HEK293 (cell line): ENCODE measurements around the gene ERAL1.

Experiments
- BCL11B ChIP-seq: fragments of 450-650 bp; formaldehyde crosslinking; IDR thresholded peaks from 2 replicates; pipeline ENCODE4 v1.5.1; 2016; ENCODE audit warnings: low read depth, missing biosample characterization, missing genetic modification characterization
- BCL6B ChIP-seq: fragments of 450-650 bp; formaldehyde crosslinking; IDR thresholded peaks from 2 replicates; pipeline ENCODE4 v1.5.1; 2017; ENCODE audit warnings: missing biosample characterization, missing genetic modification characterization
- ELK4 ChIP-seq: IDR thresholded peaks from 2 replicates; pipeline ENCODE4 v1.6.1; 2011; ENCODE audit warnings: mild to moderate bottlenecking, low read depth, low read length, borderline replicate concordance
- IKZF3 ChIP-seq: fragments of 450-650 bp; IDR thresholded peaks from 2 replicates; pipeline ENCODE4 v1.5.0; 2018; ENCODE audit warnings: missing biosample characterization, mild to moderate bottlenecking, missing genetic modification characterization, moderate library complexity
- KLF10 ChIP-seq: fragments of 450-650 bp; IDR thresholded peaks from 2 replicates; pipeline ENCODE4 v1.5.1; 2018; ENCODE audit warnings: missing biosample characterization, mild to moderate bottlenecking, missing genetic modification characterization
- KLF8 ChIP-seq: fragments of 450-650 bp; formaldehyde crosslinking; IDR thresholded peaks from 2 replicates; pipeline ENCODE4 v1.5.1; 2016; ENCODE audit warnings: missing biosample characterization, missing genetic modification characterization
- SP3 ChIP-seq: fragments of 450-650 bp; formaldehyde crosslinking; IDR thresholded peaks from 2 replicates; pipeline ENCODE4 v1.5.1; 2016; ENCODE audit warnings: missing biosample characterization, missing genetic modification characterization
- ZBTB1 ChIP-seq: fragments of 450-650 bp; formaldehyde crosslinking; IDR thresholded peaks from 2 replicates; pipeline ENCODE4 v1.5.1; 2016; ENCODE audit warnings: missing biosample characterization, missing genetic modification characterization
- ZBTB10 ChIP-seq: fragments of 450-650 bp; formaldehyde crosslinking; IDR thresholded peaks from 2 replicates; pipeline ENCODE4 v1.5.1; 2016; ENCODE audit warnings: missing biosample characterization, missing genetic modification characterization
- ZBTB11 ChIP-seq: fragments of 450-650 bp; formaldehyde crosslinking; conservative IDR thresholded peaks from 2 replicates; pipeline ENCODE4 v1.5.1; 2016; ENCODE audit warnings: low read depth, missing biosample characterization, missing genetic modification characterization
- ZBTB7A ChIP-seq: fragments of 450-650 bp; formaldehyde crosslinking; IDR thresholded peaks from 2 replicates; pipeline ENCODE4 v1.5.1; 2016; ENCODE audit warnings: low read depth, missing biosample characterization, missing genetic modification characterization
- ZNF10 ChIP-seq: fragments of 450-650 bp; formaldehyde crosslinking; IDR thresholded peaks from 2 replicates; pipeline ENCODE4 v1.5.1; 2017; ENCODE audit warnings: missing biosample characterization, missing genetic modification characterization
- ZNF148 ChIP-seq: fragments of 450-650 bp; formaldehyde crosslinking; IDR thresholded peaks from 2 replicates; pipeline ENCODE4 v1.5.0; 2017; ENCODE audit warnings: missing biosample characterization, missing genetic modification characterization, borderline replicate concordance
- ZNF184 ChIP-seq: fragments of 450-650 bp; IDR thresholded peaks from 2 replicates; pipeline ENCODE4 v1.5.1; 2018; ENCODE audit warnings: missing biosample characterization, mild to moderate bottlenecking, missing genetic modification characterization
- ZNF24 ChIP-seq: fragments of 450-650 bp; formaldehyde crosslinking; IDR thresholded peaks from 2 replicates; pipeline ENCODE4 v1.5.1; 2016; ENCODE audit warnings: missing biosample characterization, missing genetic modification characterization
- ZNF280C ChIP-seq: fragments of 450-650 bp; formaldehyde crosslinking; IDR thresholded peaks from 2 replicates; pipeline ENCODE4 v1.5.1; 2016; ENCODE audit warnings: missing biosample characterization, missing genetic modification characterization
- ZNF488 ChIP-seq: fragments of 450-650 bp; formaldehyde crosslinking; IDR thresholded peaks from 2 replicates; pipeline ENCODE4 v1.5.1; 2016; ENCODE audit warnings: missing biosample characterization, missing genetic modification characterization
- ZNF501 ChIP-seq: fragments of 450-650 bp; formaldehyde crosslinking; IDR thresholded peaks from 2 replicates; pipeline ENCODE4 v1.5.1; 2016; ENCODE audit warnings: missing biosample characterization, missing genetic modification characterization
- ZNF521 ChIP-seq: fragments of 450-650 bp; formaldehyde crosslinking; IDR thresholded peaks from 2 replicates; pipeline ENCODE4 v1.5.1; 2017; ENCODE audit warnings: missing biosample characterization, mild to moderate bottlenecking, missing genetic modification characterization
- ZNF555 ChIP-seq: fragments of 450-650 bp; formaldehyde crosslinking; conservative IDR thresholded peaks from 2 replicates; pipeline ENCODE4 v1.5.1; 2017; ENCODE audit warnings: missing biosample characterization, mild to moderate bottlenecking, missing genetic modification characterization, inconsistent platforms
- ZNF571 ChIP-seq: fragments of 450-650 bp; formaldehyde crosslinking; IDR thresholded peaks from 2 replicates; pipeline ENCODE4 v1.5.0; 2017; ENCODE audit warnings: missing biosample characterization, missing genetic modification characterization
- ZNF623 ChIP-seq: fragments of 450-650 bp; formaldehyde crosslinking; IDR thresholded peaks from 2 replicates; pipeline ENCODE4 v1.5.1; 2016; ENCODE audit warnings: missing biosample characterization, missing genetic modification characterization
- ZNF624 ChIP-seq: fragments of 450-650 bp; formaldehyde crosslinking; IDR thresholded peaks from 2 replicates; pipeline ENCODE4 v1.5.1; 2017; ENCODE audit warnings: missing biosample characterization, missing genetic modification characterization
- ZNF776 ChIP-seq: fragments of 450-650 bp; formaldehyde crosslinking; IDR thresholded peaks from 2 replicates; pipeline ENCODE4 v1.5.0; 2017; ENCODE audit warnings: missing biosample characterization, missing genetic modification characterization, borderline replicate concordance
- ZNF792 ChIP-seq: fragments of 450-650 bp; formaldehyde crosslinking; IDR thresholded peaks from 2 replicates; pipeline ENCODE4 v1.5.1; 2016; ENCODE audit warnings: missing biosample characterization, missing genetic modification characterization

Gene ERAL1

GRCh38 chr17:28902819-28903545, 48.2 kb downstream of the ERAL1 start, which contains the start of gene DHRS13 (continued):
- TF ChIP-seq BCL6B = no peak
- TF ChIP-seq ZNF555 (tag by site-specific recombination) = no peak
- no peak for TF ChIP-seq ZBTB7A
- TF ChIP-seq ELK4 = no peak
- no peak for TF ChIP-seq ZNF776 (tag by site-specific recombination)
- TF ChIP-seq ZNF184 (tag by site-specific recombination) = peak; percentile 75; the same call in 1 of the 2 replicates
- TF ChIP-seq ZNF521 (tag by site-specific recombination) = no peak
- TF ChIP-seq ZNF792 = no peak
- peak; percentile 60 for TF ChIP-seq SP3 (tag by site-specific recombination)
- peak; percentile 86 for TF ChIP-seq ZNF501 (tag by site-specific recombination)
- TF ChIP-seq ZBTB11 (tag by site-specific recombination) = no peak
- peak; percentile 15; the same call in 1 of the 2 replicates for TF ChIP-seq ZNF10 (tag by site-specific recombination)
- no peak for TF ChIP-seq ZBTB1 (tag by site-specific recombination)
- TF ChIP-seq KLF10 (tag by site-specific recombination) = peak; percentile 100
- TF ChIP-seq ZNF571 (tag by site-specific recombination) = no peak
- no peak; the same call in 1 of the 2 replicates for TF ChIP-seq ZNF148 (tag by site-specific recombination)
- TF ChIP-seq ZNF488 (tag by site-specific recombination) = no peak
- peak; percentile 81 for TF ChIP-seq KLF8
- TF ChIP-seq ZBTB10 (tag by site-specific recombination) = 0 out of 2 replicates have a peak, but pooled peaks have one; percentile 63
- peak; percentile 47; the same call in 1 of the 2 replicates for TF ChIP-seq ZNF24
- no peak for TF ChIP-seq ZNF624
- TF ChIP-seq IKZF3 = peak; percentile 72
- TF ChIP-seq ZNF280C (tag by site-specific recombination) = no peak
- TF ChIP-seq BCL11B (tag by site-specific recombination) = peak; percentile 57; the same call in 1 of the 2 replicates
- no peak; the same call in 1 of the 2 replicates for TF ChIP-seq ZNF623 (tag by site-specific recombination)
